ENCODE results near the gene KIAA0753.
A peak's percentile ranks its signal among the peaks of the same experiment; 100 is the strongest.

KIAA0753 gene

DNA sequence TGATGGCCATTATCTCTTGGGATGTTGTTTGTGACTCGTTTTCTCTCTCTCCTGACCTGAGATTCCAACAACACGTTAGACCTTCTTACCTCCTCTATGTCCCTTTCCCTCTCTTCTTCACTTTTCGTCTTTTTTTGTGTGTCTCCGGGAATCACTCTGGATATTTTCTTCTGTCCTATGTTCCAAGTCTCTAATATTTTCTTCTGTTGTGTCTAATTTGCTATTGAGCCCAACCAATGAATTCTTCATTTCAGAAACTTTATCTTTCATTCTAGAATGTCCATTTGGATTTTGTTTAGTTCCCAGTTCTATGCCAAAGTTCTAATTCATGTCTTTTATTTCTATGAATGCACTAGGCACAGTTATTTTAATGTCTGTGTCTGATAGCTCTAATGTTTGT, 57.1 kb downstream of the KIAA0753 start:
- ChIA-PET POLR2A (no interaction called here), CTCF (no interaction called here)
- H3K27me3 ChIP-seq (replicated peaks in 2 of 5; ENCODE audit: control insufficient read depth in 4 of 5, insufficient read depth in 5 of 5, low read length in 4 of 5), result no peaks in the 10 kb centered on the region
- peaks cover 0 to 37% (median 20%) of the 10 kb centered on the region in 5 experiments for H3K9me3 ChIP-seq (ENCODE audit: control extremely low read depth in 1 of 5, control insufficient read depth in 4 of 5, insufficient read depth in 2 of 5, low read depth in 1 of 5, low read length in 4 of 5)
- no peak for DNase-seq
- H3K4me1 ChIP-seq (ENCODE audit: control extremely low read depth in 1 of 4, control insufficient read depth in 4 of 4, insufficient read depth in 4 of 4, low read length in 3 of 4), result no peaks in the 10 kb centered on the region
- WGBS (ENCODE audit: insufficient coverage), result 100% methylated on average over 4 of the region's 4 CpGs
- H3K36me3 ChIP-seq (ENCODE audit: control insufficient read depth in 4 of 4, insufficient read depth in 4 of 4, low read length in 3 of 4), result peaks cover 16 to 83% (median 53%) of the 10 kb centered on the region in 4 experiments
- H3K4me3 ChIP-seq (ENCODE audit: control insufficient read depth in 1 of 7, extremely low read depth in 1 of 7, insufficient read depth in 4 of 7, low read depth in 2 of 7, low read length in 6 of 7), result no peak overlapping the region
- no peak overlapping the region for H3K27ac ChIP-seq (ENCODE audit: insufficient read depth in 1 of 2, low read depth in 1 of 2, low read length in 2 of 2, poor library complexity in 1 of 2, severe bottlenecking in 2 of 2)

DNA sequence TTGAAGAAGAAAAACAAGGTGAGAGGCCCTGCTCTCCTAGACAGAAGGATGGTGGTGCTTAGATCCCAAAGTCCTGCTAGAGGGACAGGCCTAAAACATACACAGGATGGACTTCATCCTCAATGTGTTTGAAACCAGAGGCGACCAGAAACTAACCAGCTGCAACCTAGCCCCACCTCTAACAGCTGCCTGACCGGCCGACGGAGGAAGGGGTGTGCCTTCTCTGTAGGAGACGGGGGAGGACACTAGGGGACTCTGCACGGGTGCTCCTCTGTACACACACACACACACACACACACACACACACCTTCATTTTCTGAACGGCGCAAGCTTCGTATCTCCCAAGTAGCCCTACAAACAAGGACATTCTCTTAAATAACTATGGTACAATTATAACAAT, 59.9 kb downstream of the KIAA0753 start:
- H3K27me3 ChIP-seq (replicated peaks in 2 of 5; ENCODE audit: control insufficient read depth in 4 of 5, insufficient read depth in 5 of 5, low read length in 4 of 5), result no peaks in the 10 kb centered on the region
- H3K36me3 ChIP-seq (ENCODE audit: control insufficient read depth in 4 of 4, insufficient read depth in 4 of 4, low read length in 3 of 4), result peaks cover 9 to 67% (median 41%) of the 10 kb centered on the region in 4 experiments
- H3K27ac ChIP-seq (ENCODE audit: insufficient read depth in 1 of 2, low read depth in 1 of 2, low read length in 2 of 2, poor library complexity in 1 of 2, severe bottlenecking in 2 of 2), result no peak overlapping the region
- CTCF ChIA-PET, result interaction anchor here (0.7 kb wide), 1 partner anchor 54 kb away, joined by 3 read pairs; no protein-coding TSS in a partner anchor
- WGBS (ENCODE audit: insufficient coverage), result 100% methylated on average over 1 of the region's 9 CpGs
- no peak overlapping the region for H3K4me3 ChIP-seq (ENCODE audit: control insufficient read depth in 1 of 7, extremely low read depth in 1 of 7, insufficient read depth in 4 of 7, low read depth in 2 of 7, low read length in 6 of 7)
- no peak for DNase-seq
- peaks cover 0 to 28% (median 14%) of the 10 kb centered on the region in 5 experiments for H3K9me3 ChIP-seq (ENCODE audit: control extremely low read depth in 1 of 5, control insufficient read depth in 4 of 5, insufficient read depth in 2 of 5, low read depth in 1 of 5, low read length in 4 of 5)
- POLR2A ChIA-PET, result no interaction called here
- peaks cover 0 to 6% (median 5%) of the 10 kb centered on the region in 4 experiments for H3K4me1 ChIP-seq (ENCODE audit: control extremely low read depth in 1 of 4, control insufficient read depth in 4 of 4, insufficient read depth in 4 of 4, low read length in 3 of 4)

DNA sequence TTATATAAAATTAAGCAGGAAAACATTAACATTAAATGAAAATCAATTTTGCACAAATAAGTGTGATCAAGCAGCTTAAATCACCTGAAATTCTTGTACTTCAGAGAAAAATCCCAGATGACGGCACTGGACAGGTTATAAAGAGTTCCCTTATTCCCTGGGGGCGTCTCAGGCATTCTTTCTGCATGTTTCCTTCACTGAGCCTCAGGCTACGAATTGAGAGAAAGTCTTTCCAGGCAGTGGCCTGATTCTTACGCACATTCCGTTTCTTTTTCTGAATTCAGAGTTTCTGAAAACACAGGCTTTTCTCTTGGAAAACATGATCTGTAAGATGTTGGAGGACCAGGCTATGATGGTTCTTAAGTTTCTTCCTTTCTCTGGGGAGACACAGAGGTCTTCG, 62.0 kb downstream of the KIAA0753 start:
- DNase-seq, result no peak
- ChIA-PET POLR2A (interaction anchor here (0.6 kb wide), 1 partner anchor 15 kb away, joined by 3 read pairs; no protein-coding TSS in a partner anchor), CTCF (interaction anchor here (1.8 kb wide), 1 partner anchor 105 kb away, joined by 5 read pairs; no protein-coding TSS in a partner anchor)
- peaks cover 5 to 45% (median 29%) of the 10 kb centered on the region in 4 experiments for H3K36me3 ChIP-seq (ENCODE audit: control insufficient read depth in 4 of 4, insufficient read depth in 4 of 4, low read length in 3 of 4)
- peaks cover 0 to 8% (median 3%) of the 10 kb centered on the region in 5 experiments for H3K9me3 ChIP-seq (ENCODE audit: control extremely low read depth in 1 of 5, control insufficient read depth in 4 of 5, insufficient read depth in 2 of 5, low read depth in 1 of 5, low read length in 4 of 5)
- 86% methylated on average over 5 of the region's 6 CpGs for WGBS (ENCODE audit: insufficient coverage)
- no peak overlapping the region for H3K27ac ChIP-seq (ENCODE audit: insufficient read depth in 1 of 2, low read depth in 1 of 2, low read length in 2 of 2, poor library complexity in 1 of 2, severe bottlenecking in 2 of 2)
- peaks cover 2 to 18% (median 16%) of the 10 kb centered on the region in 4 experiments for H3K4me1 ChIP-seq (ENCODE audit: control extremely low read depth in 1 of 4, control insufficient read depth in 4 of 4, insufficient read depth in 4 of 4, low read length in 3 of 4)
- no peaks in the 10 kb centered on the region for H3K27me3 ChIP-seq (replicated peaks in 2 of 5; ENCODE audit: control insufficient read depth in 4 of 5, insufficient read depth in 5 of 5, low read length in 4 of 5)
- H3K4me3 ChIP-seq (ENCODE audit: control insufficient read depth in 1 of 7, extremely low read depth in 1 of 7, insufficient read depth in 4 of 7, low read depth in 2 of 7, low read length in 6 of 7), result no peak overlapping the region

DNA sequence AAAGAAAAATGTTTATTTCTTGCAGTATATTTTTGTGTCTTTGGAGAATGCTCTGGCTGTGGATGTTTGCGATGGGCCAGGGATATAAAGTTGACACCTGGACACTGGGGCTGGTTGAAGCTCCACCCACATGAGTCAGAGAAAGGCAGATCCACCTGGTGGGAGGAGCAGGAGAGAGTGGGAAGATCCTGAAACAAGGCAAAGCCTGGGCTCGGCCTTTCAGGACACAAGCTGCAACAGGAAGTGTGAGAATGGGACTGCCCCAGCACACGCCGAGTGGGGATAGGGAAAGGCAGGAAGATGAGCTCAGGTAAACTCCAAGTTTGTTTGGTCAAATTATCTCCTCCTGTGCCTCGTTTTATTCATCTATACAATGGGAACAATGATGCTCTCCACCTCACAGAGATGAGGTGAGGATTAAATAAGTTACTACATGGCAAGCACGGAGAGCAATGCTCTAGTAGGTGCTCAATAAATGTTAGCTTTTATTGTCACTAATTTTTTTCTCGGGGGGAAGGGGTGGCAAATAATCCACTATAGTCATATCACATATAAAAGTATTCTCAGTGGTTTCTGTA, 62.7 kb downstream of the KIAA0753 start:
- POLR2A ChIA-PET, result interaction anchor here (0.6 kb wide), 1 partner anchor 15 kb away, joined by 3 read pairs; no protein-coding TSS in a partner anchor
- CTCF ChIA-PET, result interaction anchor here (1.8 kb wide), 1 partner anchor 105 kb away, joined by 5 read pairs; no protein-coding TSS in a partner anchor
- no peak for DNase-seq
- Histone ChIP-seq H3K4me3 (ENCODE audit: control insufficient read depth in 1 of 7, extremely low read depth in 1 of 7, insufficient read depth in 4 of 7, low read depth in 2 of 7, low read length in 6 of 7) (no peak overlapping the region), H3K9me3 (ENCODE audit: control extremely low read depth in 1 of 5, control insufficient read depth in 4 of 5, insufficient read depth in 2 of 5, low read depth in 1 of 5, low read length in 4 of 5) (peaks cover 0 to 1% (median 0%) of the 10 kb centered on the region in 5 experiments), H3K27me3 (replicated peaks in 2 of 5; ENCODE audit: control insufficient read depth in 4 of 5, insufficient read depth in 5 of 5, low read length in 4 of 5) (no peaks in the 10 kb centered on the region), H3K4me1 (ENCODE audit: control extremely low read depth in 1 of 4, control insufficient read depth in 4 of 4, insufficient read depth in 4 of 4, low read length in 3 of 4) (peaks cover 2 to 18% (median 16%) of the 10 kb centered on the region in 4 experiments), H3K36me3 (ENCODE audit: control insufficient read depth in 4 of 4, insufficient read depth in 4 of 4, low read length in 3 of 4) (peaks cover 5 to 38% (median 23%) of the 10 kb centered on the region in 4 experiments), H3K27ac (ENCODE audit: insufficient read depth in 1 of 2, low read depth in 1 of 2, low read length in 2 of 2, poor library complexity in 1 of 2, severe bottlenecking in 2 of 2) (no peak overlapping the region)
- 98% methylated on average over 5 of the region's 7 CpGs for WGBS (ENCODE audit: insufficient coverage)

DNA sequence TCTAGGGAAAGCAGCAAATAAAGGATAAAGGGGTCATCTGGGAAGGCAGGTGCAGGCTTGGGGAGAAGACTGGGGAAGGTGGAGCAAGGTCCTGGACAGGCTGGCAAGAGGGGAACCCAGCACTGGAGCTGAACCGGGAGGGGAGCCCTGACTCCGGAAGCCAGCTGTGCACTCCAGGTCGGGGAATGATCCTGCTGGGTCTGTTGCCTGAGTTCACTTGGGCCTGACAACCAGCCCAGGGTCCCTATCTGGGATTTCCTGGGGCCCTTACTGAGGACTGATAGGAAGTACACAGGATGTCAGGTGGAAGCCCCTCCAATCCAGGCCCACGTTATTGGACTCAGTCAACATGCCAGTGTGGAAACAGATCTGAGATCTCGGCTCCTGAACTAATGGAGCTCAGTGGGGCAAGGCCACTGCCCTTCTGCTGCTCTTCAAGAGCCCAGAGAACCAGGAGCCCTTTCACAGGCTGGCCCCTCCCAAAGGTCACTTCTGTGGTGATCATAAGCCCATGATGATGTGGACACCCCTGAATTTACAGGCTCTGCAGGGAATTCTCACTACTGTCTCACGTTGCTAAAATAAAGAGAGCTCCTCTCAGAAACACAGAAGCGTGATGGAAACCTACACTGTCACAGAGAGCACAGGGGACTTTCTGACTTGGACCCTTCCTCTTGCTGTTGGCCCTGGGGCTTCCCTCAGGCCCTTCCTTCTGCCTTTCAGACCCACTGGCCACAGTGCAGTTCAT, 64.3 kb downstream of the KIAA0753 start:
- no peaks in the 10 kb centered on the region for H3K9me3 ChIP-seq (ENCODE audit: control extremely low read depth in 1 of 5, control insufficient read depth in 4 of 5, insufficient read depth in 2 of 5, low read depth in 1 of 5, low read length in 4 of 5)
- no peak overlapping the region for H3K27ac ChIP-seq (ENCODE audit: insufficient read depth in 1 of 2, low read depth in 1 of 2, low read length in 2 of 2, poor library complexity in 1 of 2, severe bottlenecking in 2 of 2)

DNA sequence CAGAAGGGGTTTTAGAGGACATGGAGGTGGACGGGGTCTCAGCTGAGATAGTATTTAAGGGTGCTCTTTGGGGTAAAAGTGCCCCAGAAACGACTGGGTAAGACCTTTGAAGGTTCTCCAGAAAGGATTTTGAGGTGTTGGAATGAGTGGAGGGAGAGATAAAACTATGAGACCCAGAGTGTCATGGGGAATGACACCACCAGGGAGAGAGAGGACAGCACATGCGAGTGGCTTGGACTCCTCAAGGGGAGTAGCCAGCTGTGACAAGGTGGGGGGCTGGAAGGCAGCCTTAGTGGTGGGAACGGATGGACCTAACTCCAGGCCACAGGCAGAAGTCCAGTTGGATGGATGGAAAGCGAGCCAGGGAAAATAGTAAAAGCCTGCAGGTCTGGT, 64.9 kb downstream of the KIAA0753 start:
- Histone ChIP-seq H3K27ac (ENCODE audit: insufficient read depth in 1 of 2, low read depth in 1 of 2, low read length in 2 of 2, poor library complexity in 1 of 2, severe bottlenecking in 2 of 2) (no peak overlapping the region), H3K27me3 (replicated peaks in 2 of 5; ENCODE audit: control insufficient read depth in 4 of 5, insufficient read depth in 5 of 5, low read length in 4 of 5) (no peaks in the 10 kb centered on the region), H3K4me1 (ENCODE audit: control extremely low read depth in 1 of 4, control insufficient read depth in 4 of 4, insufficient read depth in 4 of 4, low read length in 3 of 4) (peaks cover 2 to 18% (median 16%) of the 10 kb centered on the region in 4 experiments), H3K4me3 (ENCODE audit: control insufficient read depth in 1 of 7, extremely low read depth in 1 of 7, insufficient read depth in 4 of 7, low read depth in 2 of 7, low read length in 6 of 7) (peak overlapping the region in 4 of 7 experiments; percentile 4 to 43 (median 10)), H3K9me3 (ENCODE audit: control extremely low read depth in 1 of 5, control insufficient read depth in 4 of 5, insufficient read depth in 2 of 5, low read depth in 1 of 5, low read length in 4 of 5) (no peaks in the 10 kb centered on the region), H3K36me3 (ENCODE audit: control insufficient read depth in 4 of 4, insufficient read depth in 4 of 4, low read length in 3 of 4) (peaks cover 4 to 28% (median 16%) of the 10 kb centered on the region in 4 experiments)
- CTCF ChIA-PET, result interaction anchor here (1.3 kb wide), 1 partner anchor 102 kb away, joined by 3 read pairs; no protein-coding TSS in a partner anchor
- WGBS (ENCODE audit: insufficient coverage), result 76% methylated on average over 5 of the region's 5 CpGs
- POLR2A ChIA-PET, result no interaction called here
- DNase-seq, result no peak

More for the DNA sequence above, 64.3 kb downstream of the KIAA0753 start:
- H3K4me3 ChIP-seq (ENCODE audit: control insufficient read depth in 1 of 7, extremely low read depth in 1 of 7, insufficient read depth in 4 of 7, low read depth in 2 of 7, low read length in 6 of 7), result peak overlapping the region in 1 of 7 experiments; percentile 8
- DNase-seq, result no peak
- H3K36me3 ChIP-seq (ENCODE audit: control insufficient read depth in 4 of 4, insufficient read depth in 4 of 4, low read length in 3 of 4), result peaks cover 4 to 30% (median 17%) of the 10 kb centered on the region in 4 experiments
- H3K4me1 ChIP-seq (ENCODE audit: control extremely low read depth in 1 of 4, control insufficient read depth in 4 of 4, insufficient read depth in 4 of 4, low read length in 3 of 4), result peaks cover 2 to 18% (median 16%) of the 10 kb centered on the region in 4 experiments
- CTCF ChIA-PET, result no interaction called here
- POLR2A ChIA-PET, result no interaction called here
- WGBS (ENCODE audit: insufficient coverage), result 96% methylated on average over 6 of the region's 7 CpGs
- H3K27me3 ChIP-seq (replicated peaks in 2 of 5; ENCODE audit: control insufficient read depth in 4 of 5, insufficient read depth in 5 of 5, low read length in 4 of 5), result no peaks in the 10 kb centered on the region

Measured in common myeloid progenitor, CD34-positive (primary cell).